ENCODE measurements around the gene SLF2.

Gene SLF2

DNA sequence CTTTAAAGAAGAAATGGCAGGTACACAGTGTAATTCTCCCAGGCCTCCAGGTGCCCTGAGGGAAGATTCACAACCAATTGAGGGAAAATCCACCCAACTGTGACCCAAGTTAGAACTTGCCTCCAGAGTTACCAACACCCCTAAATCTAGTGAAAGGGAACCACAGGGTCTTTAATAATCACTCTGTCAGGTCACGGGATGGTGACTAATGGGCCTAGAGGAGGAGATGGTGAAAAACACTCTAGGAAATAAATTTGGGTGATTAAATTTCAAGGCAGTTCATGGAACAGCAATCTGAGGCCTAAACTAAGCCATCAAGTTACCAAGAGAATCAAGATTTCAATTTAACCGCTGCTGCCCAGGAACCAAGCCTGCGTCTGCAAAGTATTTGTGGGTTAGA, 26.7 kb upstream of the SLF2 start:
- no peak for TF ChIP-seq FOXP2 (optimal IDR thresholded peaks at IDR 0.05; ENCODE audit: borderline replicate concordance, extremely low read depth, extremely low read length, insufficient read depth)
- TF ChIP-seq SIN3A (IDR thresholded peaks at IDR 0.05; ENCODE audit: borderline replicate concordance, insufficient read depth, low read length) = no peak
- TF ChIP-seq, protein P1, sequence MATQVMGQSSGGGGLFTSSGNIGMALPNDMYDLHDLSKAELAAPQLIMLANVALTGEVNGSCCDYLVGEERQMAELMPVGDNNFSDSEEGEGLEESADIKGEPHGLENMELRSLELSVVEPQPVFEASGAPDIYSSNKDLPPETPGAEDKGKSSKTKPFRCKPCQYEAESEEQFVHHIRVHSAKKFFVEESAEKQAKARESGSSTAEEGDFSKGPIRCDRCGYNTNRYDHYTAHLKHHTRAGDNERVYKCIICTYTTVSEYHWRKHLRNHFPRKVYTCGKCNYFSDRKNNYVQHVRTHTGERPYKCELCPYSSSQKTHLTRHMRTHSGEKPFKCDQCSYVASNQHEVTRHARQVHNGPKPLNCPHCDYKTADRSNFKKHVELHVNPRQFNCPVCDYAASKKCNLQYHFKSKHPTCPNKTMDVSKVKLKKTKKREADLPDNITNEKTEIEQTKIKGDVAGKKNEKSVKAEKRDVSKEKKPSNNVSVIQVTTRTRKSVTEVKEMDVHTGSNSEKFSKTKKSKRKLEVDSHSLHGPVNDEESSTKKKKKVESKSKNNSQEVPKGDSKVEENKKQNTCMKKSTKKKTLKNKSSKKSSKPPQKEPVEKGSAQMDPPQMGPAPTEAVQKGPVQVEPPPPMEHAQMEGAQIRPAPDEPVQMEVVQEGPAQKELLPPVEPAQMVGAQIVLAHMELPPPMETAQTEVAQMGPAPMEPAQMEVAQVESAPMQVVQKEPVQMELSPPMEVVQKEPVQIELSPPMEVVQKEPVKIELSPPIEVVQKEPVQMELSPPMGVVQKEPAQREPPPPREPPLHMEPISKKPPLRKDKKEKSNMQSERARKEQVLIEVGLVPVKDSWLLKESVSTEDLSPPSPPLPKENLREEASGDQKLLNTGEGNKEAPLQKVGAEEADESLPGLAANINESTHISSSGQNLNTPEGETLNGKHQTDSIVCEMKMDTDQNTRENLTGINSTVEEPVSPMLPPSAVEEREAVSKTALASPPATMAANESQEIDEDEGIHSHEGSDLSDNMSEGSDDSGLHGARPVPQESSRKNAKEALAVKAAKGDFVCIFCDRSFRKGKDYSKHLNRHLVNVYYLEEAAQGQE (IDR thresholded peaks at IDR 0.05; ENCODE audit: insufficient read depth in 1 of 2, low read depth in 2 of 2, low read length in 2 of 2) = no peak
- no peak for TF ChIP-seq TAF1 (IDR thresholded peaks at IDR 0.05; ENCODE audit: borderline replicate concordance, insufficient read depth, low read length)
- no peak for TF ChIP-seq POLR2AphosphoS5 (IDR thresholded peaks at IDR 0.05; ENCODE audit: low read depth, low read length)

DNA sequence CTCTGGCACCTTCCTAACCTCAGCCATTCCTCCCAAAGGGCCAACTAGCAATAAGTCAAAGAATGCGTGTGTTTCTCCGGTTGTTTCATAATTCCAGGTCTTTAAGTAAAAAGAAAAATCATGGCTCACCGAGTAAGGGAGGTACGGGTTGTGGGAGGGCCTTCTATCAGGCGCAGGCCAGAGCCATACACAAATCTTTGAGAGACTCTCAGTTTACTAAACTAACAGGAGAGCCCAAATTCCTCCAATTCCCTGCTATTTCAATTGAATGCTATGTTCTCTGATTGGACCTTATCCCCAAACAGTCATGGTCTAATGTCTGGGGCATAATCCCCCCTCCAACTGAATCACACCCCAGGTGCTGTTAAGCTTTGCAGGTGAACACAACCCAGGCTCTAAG, 26.2 kb upstream of the SLF2 start:
- TF ChIP-seq, protein P1 (IDR thresholded peaks at IDR 0.05; ENCODE audit: insufficient read depth in 1 of 2, low read depth in 2 of 2, low read length in 2 of 2) = no peak
- no peak for TF ChIP-seq SIN3A (IDR thresholded peaks at IDR 0.05; ENCODE audit: borderline replicate concordance, insufficient read depth, low read length)
- TF ChIP-seq TAF1 (IDR thresholded peaks at IDR 0.05; ENCODE audit: borderline replicate concordance, insufficient read depth, low read length) = no peak
- no peak for TF ChIP-seq FOXP2 (optimal IDR thresholded peaks at IDR 0.05; ENCODE audit: borderline replicate concordance, extremely low read depth, extremely low read length, insufficient read depth)
- no peak for TF ChIP-seq POLR2AphosphoS5 (IDR thresholded peaks at IDR 0.05; ENCODE audit: low read depth, low read length)

- TF ChIP-seq TAF1 (IDR thresholded peaks at IDR 0.05; ENCODE audit: borderline replicate concordance, insufficient read depth, low read length) (no peak), SIN3A (IDR thresholded peaks at IDR 0.05; ENCODE audit: borderline replicate concordance, insufficient read depth, low read length) (no peak), POLR2AphosphoS5 (IDR thresholded peaks at IDR 0.05; ENCODE audit: low read depth, low read length) (no peak), FOXP2 (optimal IDR thresholded peaks at IDR 0.05; ENCODE audit: borderline replicate concordance, extremely low read depth, extremely low read length, insufficient read depth) (no peak)
- TF ChIP-seq, protein P1 (IDR thresholded peaks at IDR 0.05; ENCODE audit: insufficient read depth in 1 of 2, low read depth in 2 of 2, low read length in 2 of 2) = no peak
Observed at GRCh38 chr10:100886963-100887362, 25.8 kb upstream of the SLF2 start.

DNA sequence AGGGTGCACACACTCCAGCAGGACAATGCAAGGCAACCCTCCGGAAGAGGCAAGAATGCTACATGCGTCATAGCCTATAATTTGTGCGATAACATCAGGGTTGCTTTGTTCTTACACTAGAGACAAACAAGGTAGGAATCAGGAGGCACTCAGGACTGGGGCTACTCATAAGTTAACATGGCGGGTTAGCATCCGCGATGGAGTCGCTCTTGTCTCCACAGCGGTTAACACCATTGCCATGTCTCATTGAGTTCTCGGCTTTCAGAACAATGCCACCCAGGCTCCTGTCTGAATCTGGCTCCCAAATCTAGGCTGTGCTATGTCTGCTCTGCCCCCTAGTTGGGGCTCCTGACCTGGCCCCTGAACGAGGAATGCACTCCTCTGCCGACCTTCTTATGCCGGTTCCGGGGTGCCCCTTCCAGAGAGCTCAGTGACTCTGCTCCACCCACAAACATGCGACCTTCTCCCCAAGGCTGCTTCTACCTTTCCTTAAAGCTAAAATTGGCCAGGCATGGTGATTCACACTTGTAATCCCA, 24.9 kb upstream of the SLF2 start:
- TF ChIP-seq SIN3A (IDR thresholded peaks at IDR 0.05; ENCODE audit: borderline replicate concordance, insufficient read depth, low read length) (no peak), TAF1 (IDR thresholded peaks at IDR 0.05; ENCODE audit: borderline replicate concordance, insufficient read depth, low read length) (no peak), FOXP2 (optimal IDR thresholded peaks at IDR 0.05; ENCODE audit: borderline replicate concordance, extremely low read depth, extremely low read length, insufficient read depth) (no peak), POLR2AphosphoS5 (IDR thresholded peaks at IDR 0.05; ENCODE audit: low read depth, low read length) (no peak)
- TF ChIP-seq, protein P1 (IDR thresholded peaks at IDR 0.05; ENCODE audit: insufficient read depth in 1 of 2, low read depth in 2 of 2, low read length in 2 of 2) = no peak

- TF ChIP-seq TAF1 (IDR thresholded peaks at IDR 0.05; ENCODE audit: borderline replicate concordance, insufficient read depth, low read length) = no peak
- TF ChIP-seq, protein P1 (IDR thresholded peaks at IDR 0.05; ENCODE audit: insufficient read depth in 1 of 2, low read depth in 2 of 2, low read length in 2 of 2) = no peak
- no peak for TF ChIP-seq FOXP2 (optimal IDR thresholded peaks at IDR 0.05; ENCODE audit: borderline replicate concordance, extremely low read depth, extremely low read length, insufficient read depth)
Observed at GRCh38 chr10:100888957-100889356, 23.8 kb upstream of the SLF2 start.
